Activated T-cell treated with anti-CD3 and anti-CD28 coated beads for 24 hours (primary cell): ENCODE data around the gene TREX2.
A peak's percentile ranks its signal among the peaks of the same experiment; 100 is the strongest.

Experiments used
- DNase-seq: peaks from one replicate; pipeline ENCODE4 v3.0.0-alpha.2; 2020; ENCODE audit warnings: low read depth

The TREX2 gene

GRCh38 chrX:153475751-153476281 lies 30.0 kb upstream of the TREX2 start:
- no peak for DNase-seq

- no peak for DNase-seq
These were observed 29.4 kb upstream of the TREX2 start for GRCh38 chrX:153475271-153475670.

GRCh38 chrX:153474718-153475117 lies 28.9 kb upstream of the TREX2 start:
- DNase-seq, result no peak

GRCh38 chrX:153474266-153474665 lies 28.4 kb upstream of the TREX2 start:
- no peak for DNase-seq

GRCh38 chrX:153473126-153473525 lies 27.3 kb upstream of the TREX2 start:
- no peak for DNase-seq

- DNase-seq, result no peak
These were observed 25.9 kb upstream of the TREX2 start for GRCh38 chrX:153471663-153472280.

GRCh38 chrX:153470411-153471363 lies 24.8 kb upstream of the TREX2 start, which contains the start of gene HAUS7:
TSS of gene HAUS7 (minus strand) at chrX:153470576. CDS start at chrX:153470557, 19 bp downstream.
- DNase-seq, result peak; percentile 78

- no peak for DNase-seq
These were observed 24.1 kb upstream of the TREX2 start for GRCh38 chrX:153469811-153470410.

- DNase-seq, result no peak
These were observed 22.2 kb upstream of the TREX2 start for GRCh38 chrX:153468008-153468580.

- DNase-seq, result no peak
These were observed 20.0 kb upstream of the TREX2 start for GRCh38 chrX:153465691-153466380.

GRCh38 chrX:153464116-153464515 lies 18.3 kb upstream of the TREX2 start:
- DNase-seq, result no peak

- no peak for DNase-seq
These were observed 17.7 kb upstream of the TREX2 start for GRCh38 chrX:153463556-153463955.

- no peak for DNase-seq
These were observed 17.2 kb upstream of the TREX2 start for GRCh38 chrX:153463031-153463430.

- no peak for DNase-seq
These were observed 16.4 kb upstream of the TREX2 start for GRCh38 chrX:153462291-153462690.

- peak; percentile 23 for DNase-seq
These were observed 15.0 kb upstream of the TREX2 start for GRCh38 chrX:153460826-153461225.

GRCh38 chrX:153459986-153460385 lies 14.1 kb upstream of the TREX2 start:
- DNase-seq, result no peak

- no peak for DNase-seq
These were observed 12.6 kb upstream of the TREX2 start for GRCh38 chrX:153458476-153458875.

- DNase-seq, result no peak
These were observed 12.1 kb upstream of the TREX2 start for GRCh38 chrX:153457827-153458466.

- no peak for DNase-seq
These were observed 11.4 kb upstream of the TREX2 start for GRCh38 chrX:153457136-153457825.

- DNase-seq, result no peak
These were observed 10.8 kb upstream of the TREX2 start for GRCh38 chrX:153456704-153457103.
